IMR-90 (cell line): ENCODE results near the gene DHDDS.

Experiments used
- BHLHE40 ChIP-seq: fragments of 150-350 bp; IDR thresholded peaks from 2 replicates; pipeline ENCODE4 v1.6.1; 2016; ENCODE audit warnings: mild to moderate bottlenecking, low read depth, low read length
- CTCF ChIP-seq: conservative IDR thresholded peaks from 2 replicates; pipeline ENCODE4 v1.5.1; 2012; ENCODE audit warnings: mild to moderate bottlenecking, low read depth, low read length, improper control_type of control experiment
- FOS ChIP-seq: fragments of 150-350 bp; IDR thresholded peaks from 2 replicates; pipeline ENCODE4 v1.6.1; 2016; ENCODE audit warnings: low read depth, low read length
- POLR2A ChIP-seq: IDR thresholded peaks from 2 replicates; pipeline ENCODE4 v1.6.1; 2012; ENCODE audit warnings: mild to moderate bottlenecking, low read depth, low read length
- RAD21 ChIP-seq: IDR thresholded peaks from 2 replicates; pipeline ENCODE4 v1.6.1; 2012; ENCODE audit warnings: low read length, improper control_type of control experiment
- RCOR1 ChIP-seq: IDR thresholded peaks from 2 replicates; pipeline ENCODE4 v1.6.1; 2012; ENCODE audit warnings: mild to moderate bottlenecking, low read length, improper control_type of control experiment; ENCODE audit not compliant: insufficient replicate concordance

DNA sequence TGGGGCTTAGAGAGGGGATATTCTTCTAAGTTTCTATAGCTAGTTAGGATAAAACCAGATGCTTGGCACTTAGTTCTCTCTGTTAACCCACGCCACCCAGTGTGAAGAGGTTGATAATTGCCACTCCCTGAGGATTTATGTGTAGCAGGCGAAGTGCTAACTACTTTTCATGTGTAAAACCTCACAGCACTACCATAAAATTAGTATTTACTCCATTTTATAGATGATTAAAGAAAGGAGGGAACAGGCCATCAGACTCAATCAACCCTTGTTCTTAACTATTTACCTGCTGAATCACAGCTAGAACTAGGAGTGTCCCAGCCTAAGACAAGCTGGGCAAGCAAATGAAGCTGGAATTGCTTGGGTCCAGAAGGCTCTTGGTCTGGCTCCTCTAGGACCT is 12.6 kb upstream of the DHDDS start:
- TF ChIP-seq CTCF (no peak), BHLHE40 (no peak), POLR2A (no peak), FOS (no peak), RAD21 (no peak), RCOR1 (no peak)
